HepG2 (cell line): ENCODE results near the gene DUSP7. TPM values are rescaled to one million over a fixed set of nuclear protein-coding genes. Genes with fewer than 3 reads are reported as not detected.

Experiments
- ATAC-seq: fragments of 200-7000 bp; cut with Tn5 transposase; 3 replicates; pipeline ENCODE4 v1.9.1; 2020; ENCODE audit warnings: mild to moderate bottlenecking, moderate library complexity
- BruUV-seq: library from RNA; stranded (reverse); fragments of 400-500 nt; replicated peaks from 2 replicates; lab custom pipeline; 2021; lab: Mats Ljungman, UMichigan
- CTCF ChIA-PET: fragments of 300-600 bp; formaldehyde crosslinking; extraction: SDS; loops from one replicate; lab custom pipeline; 2021; ENCODE audit warnings: low total read pairs, inconsistent platforms, low intra/inter-chr PET ratio; lab: Yijun Ruan, JAX
- POLR2A ChIA-PET: fragments of 350-600 bp; sonication (Branson Sonifier 250); formaldehyde crosslinking; loops from one replicate; lab custom pipeline; 2020; ENCODE audit warnings: antibody characterized with exemption, inconsistent platforms; lab: Yijun Ruan, JAX
- DNase-seq: peaks from one replicate; pipeline ENCODE4 v3.0.0-alpha.2; 2015; ENCODE audit warnings: low spot score
- FAIRE-seq: peaks from 3 replicates; lab custom pipeline; 2011; peaks lifted over from hg19 to GRCh38; lab: Jason Lieb, UNC
- H2AFZ ChIP-seq: one replicate; pipeline ENCODE4 v1.6.1; 2011; ENCODE audit warnings: low read length, inconsistent platforms
- H3K27ac ChIP-seq: fragments of 300-600 bp; 3 replicates; pipeline ENCODE4 v1.8.0; 2011; ENCODE audit warnings: mixed run types, mild to moderate bottlenecking, mixed read lengths, low read length, inconsistent platforms; ENCODE audit not compliant: insufficient read depth; ENCODE audit errors: extremely low read length
- H3K27me3 ChIP-seq, 2 experiments: fragments of 200-600 bp in 1 of 2; 2 replicates in 1 of 2; 3 replicates in 1 of 2; pipeline versions ENCODE4 v1.6.0 to v1.8.0; 2011; ENCODE audit warnings: low read length in 2 of 2, mild to moderate bottlenecking in 2 of 2, moderate library complexity in 2 of 2, inconsistent platforms in 1 of 2; ENCODE audit not compliant: insufficient read depth in 2 of 2, control insufficient read depth in 1 of 2
- H3K36me3 ChIP-seq, 2 experiments: fragments of 200-600 bp in 1 of 2; replicated peaks in 1 of 2; 2 replicates in 1 of 2; 3 replicates in 1 of 2; pipeline versions ENCODE4 v1.5.1 to v1.8.0; 2011; ENCODE audit warnings: low read length in 2 of 2, inconsistent platforms in 1 of 2; ENCODE audit not compliant: insufficient read depth in 2 of 2, control insufficient read depth in 1 of 2
- H3K4me1 ChIP-seq: 2 replicates; pipeline ENCODE4 v1.5.1; 2012; ENCODE audit warnings: low read length, inconsistent platforms; ENCODE audit not compliant: insufficient read depth
- H3K4me2 ChIP-seq: 2 replicates; pipeline ENCODE4 v1.6.0; 2011; ENCODE audit warnings: low read depth, low read length, inconsistent platforms
- H3K4me3 ChIP-seq, 3 experiments: fragments of 200-600 bp in 1 of 3; sonication (generic), shearing (Covaris generic) in 1 of 3; replicated peaks in 1 of 3; 2 replicates each; pipeline ENCODE4 v1.5.1; 2011 to 2016; ENCODE audit warnings: low read length in 3 of 3, inconsistent platforms in 2 of 3, low read depth in 2 of 3, mild to moderate bottlenecking in 2 of 3, control low read depth in 1 of 3, mixed read lengths in 1 of 3; ENCODE audit not compliant: insufficient read depth in 1 of 3
- H3K79me2 ChIP-seq: one replicate; pipeline ENCODE4 v1.6.1; 2011; ENCODE audit warnings: low read length, inconsistent platforms; ENCODE audit not compliant: insufficient read depth
- H3K9ac ChIP-seq: 2 replicates; pipeline ENCODE4 v1.6.0; 2011; ENCODE audit warnings: mild to moderate bottlenecking, low read depth, low read length, inconsistent platforms; ENCODE audit not compliant: insufficient read depth
- H3K9me3 ChIP-seq: 2 replicates; pipeline ENCODE4 v1.5.1; 2012; ENCODE audit warnings: mild to moderate bottlenecking, low read length
- H4K20me1 ChIP-seq: 2 replicates; pipeline ENCODE4 v1.6.0; 2011; ENCODE audit warnings: inconsistent platforms, mild to moderate bottlenecking, low read length, moderate library complexity; ENCODE audit not compliant: insufficient read depth
- ASH2L ChIP-seq: fragments of 300-600, 200-600 bp; sonication (generic); IDR thresholded peaks from 2 replicates; pipeline ENCODE4 v1.7.0; 2017; ENCODE audit warnings: low read depth, mild to moderate bottlenecking, moderate library complexity, mixed read lengths, low read length; ENCODE audit not compliant: insufficient read length
- CBX5 ChIP-seq: sonication (generic); formaldehyde crosslinking; IDR thresholded peaks from 2 replicates; pipeline ENCODE4 v1.4.0; 2020; ENCODE audit warnings: missing genetic modification reagents, borderline replicate concordance
- FOSL2 ChIP-seq: sonication (generic); formaldehyde crosslinking; IDR thresholded peaks from 2 replicates; pipeline ENCODE4 v1.4.0; 2020; ENCODE audit warnings: missing genetic modification reagents
- HIC2 ChIP-seq: sonication (generic); formaldehyde crosslinking; IDR thresholded peaks from 2 replicates; pipeline ENCODE4 v1.9.0; 2022; ENCODE audit warnings: low read depth, missing genetic modification reagents
- IKZF1 ChIP-seq: fragments of 450-650 bp; IDR thresholded peaks from 2 replicates; pipeline ENCODE4 v1.7.1; 2016
- JUNB ChIP-seq: sonication (generic); formaldehyde crosslinking; IDR thresholded peaks from 2 replicates; pipeline ENCODE4 v1.8.0; 2022; ENCODE audit warnings: missing genetic modification reagents, mild to moderate bottlenecking, borderline replicate concordance
- LBX2 ChIP-seq: sonication (generic); formaldehyde crosslinking; IDR thresholded peaks from 2 replicates; pipeline ENCODE4 v1.5.0; 2020; ENCODE audit warnings: missing genetic modification reagents, mild to moderate bottlenecking, borderline replicate concordance
- MIXL1 ChIP-seq: IDR thresholded peaks from 2 replicates; pipeline ENCODE4 v1.6.1; 2016
- NRL ChIP-seq: sonication (generic); formaldehyde crosslinking; IDR thresholded peaks from 2 replicates; pipeline ENCODE4 v1.5.0; 2020; ENCODE audit warnings: missing genetic modification reagents, mild to moderate bottlenecking, moderate library complexity, borderline replicate concordance
- SALL2 ChIP-seq: sonication (generic); formaldehyde crosslinking; IDR thresholded peaks from 2 replicates; pipeline ENCODE4 v1.8.1; 2023; ENCODE audit warnings: mild to moderate bottlenecking, missing genetic modification reagents, inconsistent platforms
- ZBTB26 ChIP-seq: IDR thresholded peaks from 2 replicates; pipeline ENCODE4 v1.6.1; 2016; ENCODE audit warnings: missing compliant biosample characterization, missing genetic modification reagents, borderline replicate concordance
- ZBTB3 ChIP-seq: sonication (generic); formaldehyde crosslinking; IDR thresholded peaks from 2 replicates; pipeline ENCODE4 v1.4.0; 2020; ENCODE audit warnings: low read depth, mild to moderate bottlenecking, moderate library complexity, missing genetic modification reagents, borderline replicate concordance
- ZNF136 ChIP-seq: sonication (generic); formaldehyde crosslinking; IDR thresholded peaks from 2 replicates; pipeline ENCODE4 v1.8.1; 2022; ENCODE audit warnings: low read depth, mild to moderate bottlenecking, moderate library complexity, missing genetic modification reagents
- ZNF44 ChIP-seq: sonication (generic); formaldehyde crosslinking; IDR thresholded peaks from 2 replicates; pipeline ENCODE4 v1.5.1; 2020; ENCODE audit warnings: mild to moderate bottlenecking, missing genetic modification reagents
- ZNF503 ChIP-seq: sonication (generic); formaldehyde crosslinking; IDR thresholded peaks from 2 replicates; pipeline ENCODE4 v1.4.0; 2020; ENCODE audit warnings: missing genetic modification reagents
- ZNF512 ChIP-seq: sonication (generic); formaldehyde crosslinking; IDR thresholded peaks from 2 replicates; pipeline ENCODE4 v1.4.0; 2020; ENCODE audit warnings: mild to moderate bottlenecking, missing genetic modification reagents
- ZNF816 ChIP-seq: sonication (generic); formaldehyde crosslinking; IDR thresholded peaks from 2 replicates; pipeline ENCODE4 v1.8.0; 2022; ENCODE audit warnings: missing genetic modification reagents, mild to moderate bottlenecking, borderline replicate concordance
- WGBS: methylation state at CpG from one replicate; pipeline ENCODE4 v1.1.6; 2017; ENCODE audit warnings: low lambda C conversion rate; 5-methylcytosine and 5-hydroxymethylcytosine counted together
- in situ Hi-C: cut with HindIII; loops from 2 replicates; pipeline ENCODE4 v1.10.0; 2017; ENCODE audit warnings: low pct_unique_long_range_greater_than_20kb; ENCODE audit not compliant: extremely low pct_ligation_motif_present
- intact Hi-C: fragments of 100-400 bp; cut with micrococcal nuclease; formaldehyde crosslinking; loops from one replicate; pipeline ENCODE4 v1.10.0; 2022; ENCODE audit not compliant: unreplicated experiment
- polyA plus RNA-seq, 8 experiments: library from polyadenylated mRNA; depleted of rRNA in 3 of 8; stranded (reverse) in 7 of 8; unstranded in 1 of 8; fragments of >200 nt; fragmentation: Illumina TruSeq in 4 of 8; extraction: Trizol in 4 of 8; gene quantifications; 2 replicates each; pipeline versions ENCODE4 v1.2.1 to v1.2.3, GENCODE V29; 2011 to 2016; ENCODE audit warnings: low read depth in 4 of 8, missing spikeins in 1 of 8, mixed read lengths in 1 of 8; ENCODE audit not compliant: insufficient read depth in 1 of 8
- total RNA-seq, 5 experiments: library from RNA; depleted of rRNA; stranded (reverse); fragments of >200 nt; fragmentation: Illumina TruSeq; extraction: Trizol; gene quantifications; 2 replicates each; pipeline ENCODE4 v1.2.3, GENCODE V29; 2016; ENCODE audit warnings: low read depth in 1 of 5

Gene DUSP7
- total and polyA plus RNA-seq, 2 of the 13 experiments (the other 11 are each of a cell fraction or from before 2014, with no cell fraction given), result 6.6 to 8.8 TPM

GRCh38 chr3:52077925-52078324 lies 21.6 kb upstream of the DUSP7 start:
- in situ Hi-C loops (no loop called here), intact Hi-C loops (no loop called here)
- Histone ChIP-seq H3K36me3 (peaks cover 1 to 20% of the 10 kb centered on the region in 2 experiments; a peak in 4 of 5 replicates), H3K4me2 (no peak overlapping the region), H3K27me3 (no peaks in the 10 kb centered on the region), H3K79me2 (no peaks in the 10 kb centered on the region), H3K9ac (no peak overlapping the region), H2AFZ (no peak overlapping the region), H4K20me1 (no peaks in the 10 kb centered on the region), H3K4me1 (peaks cover 37% of the 10 kb centered on the region), H3K9me3 (no peaks in the 10 kb centered on the region), H3K27ac (no peak overlapping the region), H3K4me3 (no peak overlapping the region)
- ChIA-PET POLR2A (interaction anchor here (0.8 kb wide), 1 partner anchor 82 kb away, joined by 3 read pairs; the partner anchor contains the start of gene RPL29), CTCF (no interaction called here)
- WGBS, result 81% methylated on average over 3 of the region's 3 CpGs
- DNase-seq (no peak), FAIRE-seq (no peak), ATAC-seq (no peak)
- BruUV-seq, result no TSS peak
- TF ChIP-seq ZNF44, result no peak
- TF ChIP-seq SALL2 (CRISPR knock-in tag), result no peak
- no peak for TF ChIP-seq ZNF503 (CRISPR knock-in tag)
- no peak for TF ChIP-seq MIXL1 (CRISPR knock-in tag)
- TF ChIP-seq HIC2, result no peak
- TF ChIP-seq CBX5 (CRISPR knock-in tag), result no peak
- TF ChIP-seq NRL (CRISPR knock-in tag), result no peak
- TF ChIP-seq ASH2L, result no peak
- TF ChIP-seq IKZF1, result no peak
- no peak for TF ChIP-seq ZBTB3 (CRISPR knock-in tag)
- no peak for TF ChIP-seq LBX2 (CRISPR knock-in tag)
- no peak for TF ChIP-seq ZNF512 (CRISPR knock-in tag)
- no peak for TF ChIP-seq ZNF136
- TF ChIP-seq ZNF816 (CRISPR knock-in tag), result no peak
- no peak for TF ChIP-seq JUNB (CRISPR knock-in tag)
- TF ChIP-seq ZBTB26 (CRISPR knock-in tag), result no peak
- no peak for TF ChIP-seq FOSL2 (CRISPR knock-in tag)
